IMR-90 (cell line): ENCODE results near the gene GPBAR1. TPM values are rescaled to one million over a fixed set of nuclear protein-coding genes. Genes with fewer than 3 reads are reported as not detected.

Experiments used
- ATAC-seq: fragments of 200-7000 bp; cut with Tn5 transposase; 2 replicates; pipeline ENCODE4 v1.9.1; 2020; ENCODE audit warnings: low read depth, mild to moderate bottlenecking, moderate library complexity
- BruUV-seq: library from RNA; stranded (reverse); fragments of 400-500 nt; replicated peaks from 2 replicates; lab custom pipeline; 2021; lab: Mats Ljungman, UMichigan
- CTCF ChIA-PET: fragments of 300-600 bp; formaldehyde crosslinking; extraction: SDS; loops from one replicate; lab custom pipeline; 2021; ENCODE audit warnings: antibody characterized with exemption; lab: Yijun Ruan, JAX
- POLR2A ChIA-PET: fragments of 300-600 bp; sonication (Branson Sonifier 250); formaldehyde crosslinking; loops from one replicate; lab custom pipeline; 2022; ENCODE audit warnings: antibody characterized with exemption; ENCODE audit not compliant: unreplicated experiment; lab: Charles Lee
- DNase-seq: peaks from one replicate; pipeline ENCODE4 v3.0.0; 2013
- H2AFZ ChIP-seq: replicated peaks from 2 replicates; pipeline ENCODE3; 2013; ENCODE audit warnings: low read length, mild to moderate bottlenecking; ENCODE audit not compliant: poor library complexity
- H2AK5ac ChIP-seq: 2 replicates; pipeline ENCODE4 v1.6.1; 2013; ENCODE audit warnings: low read depth, low read length, inconsistent platforms
- H2AK9ac ChIP-seq: replicated peaks from 2 replicates; pipeline ENCODE3; 2013; ENCODE audit warnings: mild to moderate bottlenecking, low read depth, low read length, moderate library complexity; ENCODE audit not compliant: poor library complexity
- H2BK120ac ChIP-seq: 2 replicates; pipeline ENCODE4 v1.6.1; 2013; ENCODE audit warnings: low read depth, low read length, inconsistent platforms
- H2BK15ac ChIP-seq: 3 replicates; pipeline ENCODE4 v1.6.1; 2013; ENCODE audit warnings: low read depth, low read length, inconsistent platforms
- H2BK20ac ChIP-seq: 2 replicates; pipeline ENCODE4 v1.6.1; 2013; ENCODE audit warnings: low read depth, mild to moderate bottlenecking, inconsistent platforms, low read length, moderate library complexity
- H2BK5ac ChIP-seq: 2 replicates; pipeline ENCODE4 v1.6.1; 2013; ENCODE audit warnings: mild to moderate bottlenecking, low read depth, low read length, inconsistent platforms; ENCODE audit not compliant: poor library complexity, severe bottlenecking
- H3K14ac ChIP-seq: replicated peaks from 2 replicates; pipeline ENCODE4 v1.6.1; 2013; ENCODE audit warnings: low read depth, low read length, inconsistent platforms
- H3K18ac ChIP-seq: 2 replicates; pipeline ENCODE4 v1.6.1; 2013; ENCODE audit warnings: low read depth, low read length, control low read depth
- H3K23ac ChIP-seq: 2 replicates; pipeline ENCODE4 v1.6.1; 2013; ENCODE audit warnings: low read depth, low read length, inconsistent platforms
- H3K27ac ChIP-seq: 2 replicates; pipeline ENCODE4 v1.5.1; 2013; ENCODE audit warnings: mild to moderate bottlenecking, control low read depth, low read length; ENCODE audit not compliant: insufficient read depth
- H3K27me3 ChIP-seq: 2 replicates; pipeline ENCODE4 v1.6.1; 2013; ENCODE audit warnings: low read length; ENCODE audit not compliant: control insufficient read depth, insufficient read depth
- H3K36me3 ChIP-seq: 2 replicates; pipeline ENCODE4 v1.6.1; 2013; ENCODE audit warnings: low read length, mixed read lengths; ENCODE audit not compliant: control insufficient read depth, insufficient read depth
- H3K4ac ChIP-seq: 2 replicates; pipeline ENCODE4 v1.6.1; 2013; ENCODE audit warnings: low read depth, low read length, inconsistent platforms
- H3K4me1 ChIP-seq: 2 replicates; pipeline ENCODE4 v1.6.1; 2013; ENCODE audit warnings: low read length, mixed read lengths; ENCODE audit not compliant: control insufficient read depth, insufficient read depth
- H3K4me2 ChIP-seq: 2 replicates; pipeline ENCODE4 v1.6.1; 2013; ENCODE audit warnings: low read depth, mild to moderate bottlenecking, control low read depth, low read length, moderate library complexity
- H3K4me3 ChIP-seq: 2 replicates; pipeline ENCODE4 v1.5.1; 2013; ENCODE audit warnings: low read depth, mild to moderate bottlenecking, control low read depth, low read length, moderate library complexity; ENCODE audit not compliant: insufficient read depth
- H3K56ac ChIP-seq: 2 replicates; pipeline ENCODE4 v1.6.1; 2013; ENCODE audit warnings: low read length, inconsistent platforms; ENCODE audit not compliant: insufficient read depth; ENCODE audit errors: extremely low read depth
- H3K79me1 ChIP-seq, 2 experiments: 2 replicates each; pipeline ENCODE4 v1.6.1; 2013; ENCODE audit warnings: low read length in 2 of 2, inconsistent platforms in 1 of 2, low read depth in 1 of 2
- H3K9ac ChIP-seq: 2 replicates; pipeline ENCODE4 v1.6.1; 2013; ENCODE audit warnings: low read depth, low read length, control low read depth
- H3K9me1 ChIP-seq: 2 replicates; pipeline ENCODE4 v1.6.1; 2013; ENCODE audit warnings: low read length, inconsistent platforms; ENCODE audit not compliant: insufficient read depth
- H3K9me3 ChIP-seq: 2 replicates; pipeline ENCODE4 v1.6.1; 2013; ENCODE audit warnings: low read length; ENCODE audit not compliant: control insufficient read depth, insufficient read depth
- H4K20me1 ChIP-seq: 2 replicates; pipeline ENCODE4 v1.6.1; 2013; ENCODE audit warnings: low read length, inconsistent platforms; ENCODE audit not compliant: insufficient read depth
- H4K5ac ChIP-seq: 2 replicates; pipeline ENCODE4 v1.6.1; 2013; ENCODE audit warnings: mild to moderate bottlenecking, low read depth, low read length, control low read depth
- H4K8ac ChIP-seq, 2 experiments: 2 replicates each; pipeline ENCODE4 v1.6.1; 2013; ENCODE audit warnings: low read depth in 2 of 2, low read length in 2 of 2, control low read depth in 1 of 2, inconsistent platforms in 1 of 2
- H4K91ac ChIP-seq: 2 replicates; pipeline ENCODE4 v1.6.1; 2013; ENCODE audit warnings: low read depth, low read length, inconsistent platforms; ENCODE audit not compliant: insufficient read depth
- CEBPB ChIP-seq: IDR thresholded peaks from 2 replicates; pipeline ENCODE4 v1.6.1; 2012; ENCODE audit warnings: low read depth, low read length, improper control_type of control experiment
- MAFK ChIP-seq: IDR thresholded peaks from 2 replicates; pipeline ENCODE4 v1.6.1; 2012; ENCODE audit warnings: low read depth, low read length, improper control_type of control experiment
- RCOR1 ChIP-seq: IDR thresholded peaks from 2 replicates; pipeline ENCODE4 v1.6.1; 2012; ENCODE audit warnings: mild to moderate bottlenecking, low read length, improper control_type of control experiment; ENCODE audit not compliant: insufficient replicate concordance
- WGBS, 2 experiments: methylation state at CpG; one replicate each; pipeline versions ENCODE4 v1.1.5 to v1.1.7; 2013; ENCODE audit warnings: missing lambda C conversion rate in 2 of 2; ENCODE audit not compliant: insufficient read length in 1 of 2; ENCODE audit errors: extremely low coverage in 2 of 2; 5-methylcytosine and 5-hydroxymethylcytosine counted together
- dilution Hi-C: fragments of 300-500 bp; cut with HindIII; formaldehyde crosslinking; loops from one replicate; pipeline ENCODE4 v1.14.3; 2018; ENCODE audit warnings: low sequenced_read_pairs; ENCODE audit not compliant: unreplicated experiment
- in situ Hi-C: fragments of 300-500 bp; cut with MboI; formaldehyde crosslinking; loops from 3 replicates; pipeline ENCODE4 v1.14.3; 2019; ENCODE audit warnings: low sequenced_read_pairs, inconsistent platforms, mixed read lengths
- intact Hi-C: fragments of 100-400 bp; cut with micrococcal nuclease; formaldehyde crosslinking; loops from 2 replicates; pipeline ENCODE4 v1.10.0; 2022
- polyA plus RNA-seq, 3 experiments: library from polyadenylated mRNA; depleted of rRNA; stranded (reverse); fragments of >200 nt; gene quantifications; 2 replicates each; pipeline ENCODE4 v1.2.3, GENCODE V29; 2012; ENCODE audit warnings: low replicate concordance in 1 of 3
- total RNA-seq: library from RNA; depleted of rRNA; stranded (reverse); fragments of >200 nt; gene quantifications from 2 replicates; pipeline ENCODE4 v1.2.3, GENCODE V29; 2012

GPBAR1 gene
- total and polyA plus RNA-seq, 2 of the 4 experiments (the other 2 are of a cell fraction): under 0.01 to 0.21 TPM

DNA sequence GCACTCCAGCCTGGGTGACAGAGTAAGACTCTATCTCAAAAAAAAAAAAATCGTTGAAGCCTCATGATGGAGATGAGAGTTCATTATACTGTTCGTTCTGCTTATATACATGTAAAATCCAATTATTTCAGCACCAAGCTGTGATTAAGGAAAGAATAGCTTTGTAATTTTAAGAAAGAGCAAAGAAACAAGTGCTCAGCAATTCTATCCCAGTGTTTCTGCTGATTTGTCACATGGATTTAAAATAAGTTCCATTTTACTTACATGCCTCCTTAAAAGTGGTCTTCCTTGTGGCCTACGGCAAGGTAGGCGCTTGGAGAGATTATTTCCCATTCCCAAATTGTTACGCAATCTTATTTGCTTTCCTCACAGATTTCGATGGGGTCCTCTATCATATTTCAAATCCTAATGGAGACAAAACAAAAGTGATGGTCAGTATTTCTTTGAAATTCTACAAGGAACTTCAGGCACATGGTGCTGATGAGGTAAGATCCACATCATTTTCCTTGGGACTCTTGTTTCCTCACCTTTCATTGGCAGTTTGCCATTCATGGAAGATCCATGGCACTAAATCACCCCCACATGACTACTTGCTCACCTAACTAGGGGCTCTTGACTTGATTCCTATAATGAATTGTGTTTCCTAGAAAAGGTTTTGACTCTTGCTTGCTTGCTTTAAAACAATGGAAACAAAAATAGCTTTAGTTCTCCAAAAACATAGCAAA, 32.3 kb upstream of the GPBAR1 start:
- Histone ChIP-seq H4K8ac (peak overlapping the region; percentile 92 to 96), H2BK120ac (peak overlapping the region; percentile 97), H4K91ac (peak overlapping the region; percentile 91), H3K79me1 (peaks cover 31 to 57% of the 10 kb centered on the region in 2 experiments), H3K56ac (peak overlapping the region; percentile 93), H2BK20ac (peak overlapping the region; percentile 94), H3K4me3 (no peak overlapping the region), H3K4me1 (peaks cover 14% of the 10 kb centered on the region), H2AFZ (no peak overlapping the region), H3K23ac (peak overlapping the region; percentile 94), H4K20me1 (peaks cover 33% of the 10 kb centered on the region; the same call in 1 of the 2 replicates), H3K27ac (peak overlapping the region; percentile 88), H2AK5ac (peak overlapping the region; percentile 97), H3K18ac (peak overlapping the region; percentile 91), H3K9ac (peak overlapping the region; percentile 3; the same call in 1 of the 2 replicates), H3K14ac (peak overlapping the region; percentile 98), H3K27me3 (no peaks in the 10 kb centered on the region), H3K4me2 (peak overlapping the region; percentile 56; the same call in 1 of the 2 replicates), H2AK9ac (no peak overlapping the region), H3K4ac (peak overlapping the region; percentile 97), H2BK15ac (peak overlapping the region; percentile 99), H2BK5ac (peak overlapping the region; percentile 91), H3K9me1 (peaks cover 10% of the 10 kb centered on the region; the same call in 1 of the 2 replicates), H4K5ac (peak overlapping the region; percentile 94; the same call in 1 of the 2 replicates), H3K9me3 (no peaks in the 10 kb centered on the region), H3K36me3 (peaks cover 59% of the 10 kb centered on the region)
- dilution Hi-C loops: no loop called here
- no CpG with 5 or more reads among the region's 6 CpGs for WGBS, 2 experiments
- peak; percentile 25 for DNase-seq
- ChIA-PET POLR2A (interaction anchor here (1.5 to 1.6 kb wide), 2 partner anchors 12 to 42 kb away, joined by 4 to 6 read pairs; partner anchors contain the start of genes AAMP and PNKD), CTCF (no interaction called here)
- intact Hi-C loops: loop anchor here (5.0 kb wide), 1 partner anchor 41 kb away; no protein-coding TSS in a partner anchor
- TF ChIP-seq MAFK: peak; percentile 28; the same call in 1 of the 2 replicates
- peak; percentile 96 for TF ChIP-seq CEBPB
- TF ChIP-seq RCOR1: no peak
- no TSS peak for BruUV-seq
- peak; percentile 4; the same call in 1 of the 2 replicates for ATAC-seq
- in situ Hi-C loops: no loop called here
